Measurements from ENCODE around the gene PINLYP. TPM values are rescaled to one million over a fixed set of nuclear protein-coding genes. Genes with fewer than 3 reads are reported as not detected.

Gene PINLYP
- total RNA-seq, 2 experiments from 2014 or later = 0.40 to 4.9 TPM

DNA sequence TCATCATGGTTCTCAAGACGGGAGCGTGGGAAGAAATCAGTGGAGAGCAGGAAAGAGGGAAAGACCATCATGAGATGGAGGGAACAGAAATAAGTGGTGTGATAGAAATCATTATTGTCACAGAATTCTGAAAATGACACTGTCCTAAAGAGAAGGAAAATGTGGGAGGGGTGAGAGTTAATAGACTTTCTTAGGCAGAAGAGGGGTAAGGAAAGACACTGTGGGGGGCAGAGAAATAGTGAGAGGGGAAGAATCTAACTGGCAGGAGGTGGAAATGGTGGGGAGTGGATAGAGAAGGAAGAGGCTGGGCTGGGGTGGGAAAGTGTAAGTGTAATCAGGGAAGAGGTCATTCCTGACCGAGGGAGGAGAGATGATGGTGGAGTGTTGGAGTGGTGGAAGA, 3.2 kb downstream of the PINLYP start:
- Histone ChIP-seq H3K4me3 (ENCODE audit: low read depth, low read length, poor library complexity, severe bottlenecking) (no peak overlapping the region), H3K9me2 (ENCODE audit: insufficient read depth, low read length) (no peaks in the 10 kb centered on the region), H2AFZ (ENCODE audit: low read length) (no peak overlapping the region), H3K9me3 (ENCODE audit: low read length) (no peaks in the 10 kb centered on the region), H4K20me1 (ENCODE audit: insufficient read depth, low read length) (no peaks in the 10 kb centered on the region), H3K4me2 (ENCODE audit: low read length) (no peak overlapping the region), H3K79me2 (ENCODE audit: insufficient read depth, low read depth, low read length) (peaks cover 11% of the 10 kb centered on the region; the same call in 1 of the 2 replicates), H3K4me1 (ENCODE audit: insufficient read depth, low read length, poor library complexity, severe bottlenecking) (peaks cover 19% of the 10 kb centered on the region), H3K36me3 (ENCODE audit: insufficient read depth, low read length) (no peaks in the 10 kb centered on the region), H3K27ac (ENCODE audit: low read depth, low read length, poor library complexity, severe bottlenecking) (no peak overlapping the region)
- DNase-seq (ENCODE audit: low spot score) = no peak
- ChIA-PET POLR2A (no interaction called here), CTCF (ENCODE audit: unreplicated experiment) (no interaction called here)
- intact Hi-C loops (cut with micrococcal nuclease; ENCODE audit: unreplicated experiment) = no loop called here
- no TSS peak for BruUV-seq (replicated peaks)
- TF ChIP-seq EZH2phosphoT487 (IDR thresholded peaks at IDR 0.05; ENCODE audit: borderline replicate concordance, low read depth, low read length) = no peak
- TF ChIP-seq, protein P1, sequence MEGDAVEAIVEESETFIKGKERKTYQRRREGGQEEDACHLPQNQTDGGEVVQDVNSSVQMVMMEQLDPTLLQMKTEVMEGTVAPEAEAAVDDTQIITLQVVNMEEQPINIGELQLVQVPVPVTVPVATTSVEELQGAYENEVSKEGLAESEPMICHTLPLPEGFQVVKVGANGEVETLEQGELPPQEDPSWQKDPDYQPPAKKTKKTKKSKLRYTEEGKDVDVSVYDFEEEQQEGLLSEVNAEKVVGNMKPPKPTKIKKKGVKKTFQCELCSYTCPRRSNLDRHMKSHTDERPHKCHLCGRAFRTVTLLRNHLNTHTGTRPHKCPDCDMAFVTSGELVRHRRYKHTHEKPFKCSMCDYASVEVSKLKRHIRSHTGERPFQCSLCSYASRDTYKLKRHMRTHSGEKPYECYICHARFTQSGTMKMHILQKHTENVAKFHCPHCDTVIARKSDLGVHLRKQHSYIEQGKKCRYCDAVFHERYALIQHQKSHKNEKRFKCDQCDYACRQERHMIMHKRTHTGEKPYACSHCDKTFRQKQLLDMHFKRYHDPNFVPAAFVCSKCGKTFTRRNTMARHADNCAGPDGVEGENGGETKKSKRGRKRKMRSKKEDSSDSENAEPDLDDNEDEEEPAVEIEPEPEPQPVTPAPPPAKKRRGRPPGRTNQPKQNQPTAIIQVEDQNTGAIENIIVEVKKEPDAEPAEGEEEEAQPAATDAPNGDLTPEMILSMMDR (conservative IDR thresholded peaks at IDR 0.05; ENCODE audit: low read length) = no peak

DNA sequence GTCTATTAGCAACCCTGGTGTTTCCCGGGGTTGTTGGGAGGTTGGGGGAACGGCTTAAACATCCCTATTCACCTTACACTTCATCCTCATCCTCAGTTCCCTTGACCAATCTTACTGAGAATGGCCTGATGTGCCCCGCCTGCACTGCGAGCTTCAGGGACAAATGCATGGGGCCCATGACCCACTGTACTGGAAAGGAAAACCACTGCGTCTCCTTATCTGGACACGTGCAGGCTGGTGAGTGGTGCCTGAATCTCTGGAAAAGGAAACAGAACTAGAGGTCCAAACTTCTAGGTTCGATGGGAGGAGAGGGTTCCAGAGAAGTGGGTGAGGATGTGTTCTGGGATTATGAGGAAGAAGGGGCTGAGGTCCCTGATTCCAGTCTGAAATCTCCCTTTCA, 5.9 kb downstream of the PINLYP start:
- no TSS peak for BruUV-seq (replicated peaks)
- CTCF ChIA-PET (ENCODE audit: unreplicated experiment) = no interaction called here
- H3K9me2 ChIP-seq (ENCODE audit: insufficient read depth, low read length) = no peaks in the 10 kb centered on the region
- H3K4me3 ChIP-seq (ENCODE audit: low read depth, low read length, poor library complexity, severe bottlenecking) = no peak overlapping the region
- peaks cover 7% of the 10 kb centered on the region for H3K4me1 ChIP-seq (ENCODE audit: insufficient read depth, low read length, poor library complexity, severe bottlenecking)
- no peak overlapping the region for H3K27ac ChIP-seq (ENCODE audit: low read depth, low read length, poor library complexity, severe bottlenecking)
- TF ChIP-seq, protein P1 (conservative IDR thresholded peaks at IDR 0.05; ENCODE audit: low read length) = no peak
- TF ChIP-seq EZH2phosphoT487 (IDR thresholded peaks at IDR 0.05; ENCODE audit: borderline replicate concordance, low read depth, low read length) = no peak
- H3K9me3 ChIP-seq (ENCODE audit: low read length) = no peaks in the 10 kb centered on the region
- no peak overlapping the region for H3K4me2 ChIP-seq (ENCODE audit: low read length)
- POLR2A ChIA-PET = no interaction called here
- no peak overlapping the region for H2AFZ ChIP-seq (ENCODE audit: low read length)
- DNase-seq (ENCODE audit: low spot score) = no peak
- no peaks in the 10 kb centered on the region for H3K36me3 ChIP-seq (ENCODE audit: insufficient read depth, low read length)
- no peaks in the 10 kb centered on the region for H3K79me2 ChIP-seq (ENCODE audit: insufficient read depth, low read depth, low read length)
- intact Hi-C loops (cut with micrococcal nuclease; ENCODE audit: unreplicated experiment) = no loop called here
- no peaks in the 10 kb centered on the region for H4K20me1 ChIP-seq (ENCODE audit: insufficient read depth, low read length)

DNA sequence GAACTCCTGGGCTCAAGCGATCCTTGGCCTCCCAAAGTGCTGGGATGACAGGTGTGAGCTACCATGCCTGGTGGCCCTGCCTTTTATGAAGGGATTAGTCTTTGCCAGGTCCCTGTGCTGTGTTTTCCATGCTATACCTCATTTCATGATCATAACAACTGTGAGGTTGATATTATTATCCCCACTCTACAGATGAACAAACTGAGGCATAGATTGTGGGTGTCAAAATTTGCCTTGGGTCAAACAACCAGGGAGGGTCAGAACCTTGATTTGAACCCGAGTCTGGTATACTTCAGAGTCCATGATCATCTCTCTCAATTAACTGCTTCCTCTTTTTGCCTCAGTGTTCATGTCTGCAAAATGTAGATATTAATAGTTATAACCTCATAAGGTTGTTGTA, 6.9 kb downstream of the PINLYP start:
- Histone ChIP-seq H3K79me2 (ENCODE audit: insufficient read depth, low read depth, low read length) (no peaks in the 10 kb centered on the region), H2AFZ (ENCODE audit: low read length) (no peak overlapping the region), H4K20me1 (ENCODE audit: insufficient read depth, low read length) (no peaks in the 10 kb centered on the region), H3K36me3 (ENCODE audit: insufficient read depth, low read length) (no peaks in the 10 kb centered on the region), H3K4me1 (ENCODE audit: insufficient read depth, low read length, poor library complexity, severe bottlenecking) (peaks cover 7% of the 10 kb centered on the region), H3K4me3 (ENCODE audit: low read depth, low read length, poor library complexity, severe bottlenecking) (no peak overlapping the region), H3K4me2 (ENCODE audit: low read length) (no peak overlapping the region; the same call in 1 of the 2 replicates), H3K27ac (ENCODE audit: low read depth, low read length, poor library complexity, severe bottlenecking) (no peak overlapping the region), H3K9me2 (ENCODE audit: insufficient read depth, low read length) (no peaks in the 10 kb centered on the region), H3K9me3 (ENCODE audit: low read length) (no peaks in the 10 kb centered on the region)
- CTCF ChIA-PET (ENCODE audit: unreplicated experiment) = no interaction called here
- BruUV-seq (replicated peaks) = no TSS peak
- intact Hi-C loops (cut with micrococcal nuclease; ENCODE audit: unreplicated experiment) = no loop called here
- DNase-seq (ENCODE audit: low spot score) = no peak
- TF ChIP-seq, protein P1 (conservative IDR thresholded peaks at IDR 0.05; ENCODE audit: low read length) = no peak
- no peak for TF ChIP-seq EZH2phosphoT487 (IDR thresholded peaks at IDR 0.05; ENCODE audit: borderline replicate concordance, low read depth, low read length)
- POLR2A ChIA-PET = no interaction called here
